Heart right ventricle (tissue), 16 donors: ENCODE results near the gene COQ4. TPM values are rescaled to one million over a fixed set of nuclear protein-coding genes. Genes with fewer than 3 reads are reported as not detected.

Experiments used
- ATAC-seq, 8 donors: fragments of 200-7000 bp; cut with Tn5 transposase; one replicate each; pipeline ENCODE4 v1.9.1; 2020; ENCODE audit warnings: mild to moderate bottlenecking in 8 of 8, moderate library complexity in 8 of 8, moderate number of reproducible peaks in 1 of 8
- DNase-seq, 2 donors: peaks; one replicate each; pipeline ENCODE4 v3.0.0-alpha.2; 2020
- H3K27ac ChIP-seq, 10 donors: fragments of 200-600 bp; sonication (generic) in 2 of 10; one replicate each; pipeline versions ENCODE4 v1.5.0 to v1.8.0; 2020 to 2022; ENCODE audit warnings: mild to moderate bottlenecking in 3 of 10
- H3K27me3 ChIP-seq, 7 donors: fragments of 200-600 bp; one replicate each; pipeline ENCODE4 v1.8.0; 2021 to 2022; ENCODE audit warnings: mild to moderate bottlenecking in 2 of 7
- H3K36me3 ChIP-seq, 9 donors: fragments of 200-600 bp; sonication (generic) in 1 of 9; one replicate each; pipeline versions ENCODE4 v1.5.0 to v1.8.0; 2020 to 2022; ENCODE audit warnings: mild to moderate bottlenecking in 2 of 9
- H3K4me1 ChIP-seq, 9 donors: fragments of 200-600 bp; sonication (generic) in 1 of 9; one replicate each; pipeline versions ENCODE4 v1.5.0 to v1.8.0; 2020 to 2022; ENCODE audit warnings: mild to moderate bottlenecking in 4 of 9
- H3K4me3 ChIP-seq, 10 donors: fragments of 200-600 bp; sonication (generic) in 2 of 10; one replicate each; pipeline versions ENCODE4 v1.5.0 to v1.8.0; 2020 to 2022; ENCODE audit warnings: mild to moderate bottlenecking in 7 of 10, moderate library complexity in 2 of 10
- H3K9me3 ChIP-seq, 11 donors: fragments of 200-600 bp in 10 of 11; sonication (generic) in 2 of 11; one replicate each; pipeline versions ENCODE4 v1.5.0 to v1.8.0; 2013 to 2022; ENCODE audit warnings: mild to moderate bottlenecking in 2 of 11, control low read depth in 1 of 11, moderate library complexity in 1 of 11
- CTCF ChIP-seq, 9 donors: fragments of 200-600 bp; sonication (generic) in 2 of 9; IDR thresholded peaks; one replicate each; pipeline versions ENCODE4 v1.5.0 to v1.8.0; 2021 to 2022; ENCODE audit warnings: antibody characterized with exemption in 9 of 9, mild to moderate bottlenecking in 5 of 9, moderate library complexity in 1 of 9
- WGBS, 2 donors: extraction: QIAGEN DNeasy Blood & Tissue Kit; methylation state at CpG; one replicate each; pipeline ENCODE4 v1.1.7; 2013; ENCODE audit warnings: inconsistent platforms in 1 of 2; 5-methylcytosine and 5-hydroxymethylcytosine counted together
- intact Hi-C, 10 donors: fragments of 100-400 bp; cut with DNase I; formaldehyde crosslinking; loops; one replicate each; pipeline versions ENCODE4 v1.11.1 to v1.14.2; 2022
- polyA plus RNA-seq, 2 donors: library from polyadenylated mRNA; stranded (reverse); fragments of 200-250 nt; gene quantifications; one replicate each; pipeline ENCODE4 v1.2.3, GENCODE V29; 2013
- total RNA-seq, 10 donors: library from RNA; stranded (reverse); fragmentation: NEBNext Ultra II Directional in 3 of 10; extraction: Animal tissue kit (Norgen Biotek cat#: 25700) in 3 of 10; gene quantifications; one replicate each; pipeline versions ENCODE4 v1.2.1 to v1.2.4, GENCODE V29; 2021 to 2023
- donor health status: Arrhythmogenic right ventricular cardiomyopathy.
- donor health status: ischemic (EF 13 %, LVEDD 7.1; RV severe dilation, severe dysfunction).
- donor health status: healthy with polysubstance abuse.
- donor health status: DM: no; HTN: yes; CAD: no.
- donor health status: DM: no; HTN: no; CAD: no.
- donor health status: ischemic (EF 25% LVEDD 6.9; RV normal size, moderate dysfunction).
- donor health status: ischemic (EF 25% LVEDD 5.7; RV mildly dilated, moderate dysfunction).
- donor health status: healthy.
- donor health status: DM: yes; HTN: yes; CAD: no.
- donor health status: Ischemic cardiomyopathy.
- donor health status: ischemic (EF 35%, LVEDD 5.7; RV mildly dilated, moderate dysfunction).
- donor health status: nonischemic (EF 11% LVEDD 7.7; RV severe dilation, severe dysfunction).
- donor health status: DM: yes; HTN: yes; CAD: no.
- donor health status: PGD.
- donor health status: ischemic (EF 29% LVEDD 5.4; RV normal size, mild dysfunction).
- donor health status: nonischemic (EF 23%, LVEDD 6.1; RV moderate dilation, normal function).

The COQ4 gene
- total and polyA plus RNA-seq, 12 donors: 26.5 to 42.8 (median 30.2) TPM

GRCh38 chr9:128375865-128376264 is 53.2 kb downstream of the COQ4 start:
- DNase-seq (no peak), ATAC-seq (no peak)
- peaks cover 0 to 71% (median 14%) of the 10 kb centered on the region in 9 donors for H3K36me3 ChIP-seq
- no peak for TF ChIP-seq CTCF (IDR thresholded peaks at IDR 0.05)
- intact Hi-C loops: no loop called here
- H3K27me3 ChIP-seq: no peaks in the 10 kb centered on the region
- WGBS, 2 donors: 83 to 90% methylated on average over 5 of the region's 5 CpGs
- H3K27ac ChIP-seq: no peak overlapping the region
- H3K9me3 ChIP-seq: no peaks in the 10 kb centered on the region
- H3K4me1 ChIP-seq: peaks cover 0 to 17% (median 14%) of the 10 kb centered on the region in 9 donors
- no peak overlapping the region for H3K4me3 ChIP-seq

GRCh38 chr9:128382261-128382660 is 59.6 kb downstream of the COQ4 start:
- Histone ChIP-seq H3K4me3 (no peak overlapping the region), H3K27ac (no peak overlapping the region), H3K27me3 (no peaks in the 10 kb centered on the region), H3K36me3 (peaks cover 0 to 96% (median 20%) of the 10 kb centered on the region in 9 donors), H3K4me1 (peaks cover 0 to 8% (median 0%) of the 10 kb centered on the region in 9 donors), H3K9me3 (no peaks in the 10 kb centered on the region)
- no peak for TF ChIP-seq CTCF (IDR thresholded peaks at IDR 0.05)
- ATAC-seq: no peak
- WGBS, 2 donors: 62 to 74% methylated on average over 6 of the region's 6 CpGs
- no peak for DNase-seq
- intact Hi-C loops: no loop called here

- intact Hi-C loops: no loop called here
- ATAC-seq (no peak), DNase-seq (no peak)
- Histone ChIP-seq H3K9me3 (no peaks in the 10 kb centered on the region), H3K4me3 (no peak overlapping the region), H3K4me1 (peaks cover 0 to 8% (median 0%) of the 10 kb centered on the region in 9 donors), H3K27me3 (no peaks in the 10 kb centered on the region), H3K36me3 (peaks cover 0 to 98% (median 20%) of the 10 kb centered on the region in 9 donors), H3K27ac (no peak overlapping the region)
- WGBS, 2 donors: 84% methylated on average over 9 of the region's 9 CpGs
- no peak for TF ChIP-seq CTCF (IDR thresholded peaks at IDR 0.05)
These were observed 60.5 kb downstream of the COQ4 start for GRCh38 chr9:128383007-128383753.

Other genes starting within 250 kb of the COQ4 start
- 100 to 1,000 TPM; 117 to 166 (median 148) TPM for gene PTGES2, start 195.1 kb upstream of the COQ4 start, total RNA-seq
- gene PTGES2, start 195.1 kb upstream of the COQ4 start, polyA plus RNA-seq: 100 to 1,000 TPM; 132 to 147 TPM
- gene LCN2, start 173.4 kb upstream of the COQ4 start, total RNA-seq: 1 to 10 TPM in 1 of 10 donors, under 1 TPM in 4, not detected in 5; 0.34 to 2.7 (median 0.45) TPM
- 1 to 10 TPM in 1 of 2 donors, under 1 TPM in 1; 0.62 to 1.5 TPM for gene LCN2, start 173.4 kb upstream of the COQ4 start, polyA plus RNA-seq
- gene BBLN, start 162.6 kb upstream of the COQ4 start, total RNA-seq: 10 to 100 TPM; 29.5 to 58.2 (median 36.1) TPM
- 100 to 1,000 TPM in 1 of 2 donors, 10 to 100 TPM in 1; 70.2 to 159 TPM for gene BBLN, start 162.6 kb upstream of the COQ4 start, polyA plus RNA-seq
- gene CIZ1, start 131.3 kb upstream of the COQ4 start, total RNA-seq: 10 to 100 TPM; 63.0 to 96.0 (median 76.7) TPM
- gene CIZ1, start 131.3 kb upstream of the COQ4 start, polyA plus RNA-seq: 10 to 100 TPM; 39.7 to 70.2 TPM
- 1 to 10 TPM; 2.1 to 7.7 (median 3.9) TPM for gene DNM1, start 119.5 kb upstream of the COQ4 start, total RNA-seq
- gene DNM1, start 119.5 kb upstream of the COQ4 start, polyA plus RNA-seq: 10 to 100 TPM in 1 of 2 donors, 1 to 10 TPM in 1; 2.5 to 13.7 TPM
- gene GOLGA2, start 46.8 kb upstream of the COQ4 start, total RNA-seq: 100 to 1,000 TPM in 1 of 10 donors, 10 to 100 TPM in 9; 78.0 to 101 (median 89.1) TPM
- gene GOLGA2, start 46.8 kb upstream of the COQ4 start, polyA plus RNA-seq: 10 to 100 TPM; 85.7 to 91.8 TPM
- gene SWI5, start 46.6 kb upstream of the COQ4 start, total RNA-seq: 10 to 100 TPM; 13.9 to 23.8 (median 20.8) TPM
- gene SWI5, start 46.6 kb upstream of the COQ4 start, polyA plus RNA-seq: 10 to 100 TPM; 17.0 to 46.3 TPM
- 10 to 100 TPM; 32.8 to 50.3 (median 44.2) TPM for gene TRUB2, start 392 bp upstream of the COQ4 start, total RNA-seq
- 10 to 100 TPM; 18.0 to 27.4 TPM for gene TRUB2, start 392 bp upstream of the COQ4 start, polyA plus RNA-seq
- 10 to 100 TPM in 9 of 10 donors, 1 to 10 TPM in 1; 10.0 to 26.3 (median 15.5) TPM for gene SLC27A4, start 17.7 kb downstream of the COQ4 start, total RNA-seq
- gene SLC27A4, start 17.7 kb downstream of the COQ4 start, polyA plus RNA-seq: 10 to 100 TPM; 35.0 to 37.2 TPM
- gene URM1, start 48.5 kb downstream of the COQ4 start, total RNA-seq: 10 to 100 TPM; 39.2 to 64.3 (median 51.2) TPM
- gene URM1, start 48.5 kb downstream of the COQ4 start, polyA plus RNA-seq: 10 to 100 TPM; 18.7 to 75.7 TPM
- gene CERCAM, start 98.0 kb downstream of the COQ4 start, total RNA-seq: 10 to 100 TPM in 5 of 10 donors, 1 to 10 TPM in 5; 3.5 to 30.4 (median 10.0) TPM
- gene CERCAM, start 98.0 kb downstream of the COQ4 start, polyA plus RNA-seq: 10 to 100 TPM; 10.6 to 11.3 TPM
- 10 to 100 TPM; 10.9 to 17.1 (median 14.8) TPM for gene ODF2, start 133.2 kb downstream of the COQ4 start, total RNA-seq
- gene ODF2, start 133.2 kb downstream of the COQ4 start, polyA plus RNA-seq: 10 to 100 TPM; 13.2 to 19.7 TPM
- 10 to 100 TPM; 15.0 to 24.5 (median 19.9) TPM for gene GLE1, start 181.9 kb downstream of the COQ4 start, total RNA-seq
- gene GLE1, start 181.9 kb downstream of the COQ4 start, polyA plus RNA-seq: 10 to 100 TPM; 10.5 to 12.4 TPM
- gene SPTAN1, start 229.7 kb downstream of the COQ4 start, total RNA-seq: 100 to 1,000 TPM; 250 to 449 (median 379) TPM
- gene SPTAN1, start 229.7 kb downstream of the COQ4 start, polyA plus RNA-seq: 100 to 1,000 TPM; 119 to 177 TPM